Stimulated activated CD8-positive, alpha-beta memory T cell treated with anti-CD3 and anti-CD28 coated beads, Interleukin-7, amount 100 ng/mL, for 4 hours (primary cell): Measurements from ENCODE around the gene CYTH2.
A peak's percentile ranks its signal among the peaks of the same experiment; 100 is the strongest.

Source experiments
- DNase-seq, 2 donors: peaks; one replicate each; pipeline ENCODE4 v3.0.0-alpha.2; 2020; ENCODE audit warnings: low read depth in 2 of 2

The CYTH2 gene

GRCh38 chr19:48469289-48469881 lies at the start of gene CYTH2:
TSS of gene CYTH2 (plus strand) at chr19:48469369. CDS start at chr19:48469508, 139 bp downstream.
- DNase-seq, result peak in 1 of 2 donors; percentile 53

GRCh38 chr19:48421548-48421947 lies 47.6 kb upstream of the CYTH2 start:
- DNase-seq, result no peak

- DNase-seq, result no peak
Measured at GRCh38 chr19:48424694-48425219, 44.4 kb upstream of the CYTH2 start.

- no peak for DNase-seq
Measured at GRCh38 chr19:48428670-48429069, 40.5 kb upstream of the CYTH2 start.

- no peak for DNase-seq
Measured at GRCh38 chr19:48433337-48433736, 35.8 kb upstream of the CYTH2 start.

GRCh38 chr19:48436586-48436985 lies 32.6 kb upstream of the CYTH2 start:
- DNase-seq, result no peak

- no peak for DNase-seq
Measured at GRCh38 chr19:48441360-48442050, 27.7 kb upstream of the CYTH2 start.

- no peak for DNase-seq
Measured at GRCh38 chr19:48442116-48443035, 26.8 kb upstream of the CYTH2 start.

GRCh38 chr19:48443256-48443655 lies 25.9 kb upstream of the CYTH2 start:
- DNase-seq, result no peak

- no peak for DNase-seq
Measured at GRCh38 chr19:48443731-48444128, 25.4 kb upstream of the CYTH2 start.

GRCh38 chr19:48444129-48444935 lies 24.8 kb upstream of the CYTH2 start:
- no peak for DNase-seq

- DNase-seq, result no peak
Measured at GRCh38 chr19:48444936-48445200, 24.3 kb upstream of the CYTH2 start.

GRCh38 chr19:48445256-48445605 lies 23.9 kb upstream of the CYTH2 start:
- no peak for DNase-seq

GRCh38 chr19:48445606-48446481 lies 23.3 kb upstream of the CYTH2 start, which contains the start of gene GRWD1:
TSS of gene GRWD1 (plus strand) at chr19:48445983. CDS start at chr19:48446006, 23 bp downstream.
- DNase-seq, result peak; percentile 90 to 95

GRCh38 chr19:48446579-48446978 lies 22.6 kb upstream of the CYTH2 start:
- DNase-seq, result no peak

GRCh38 chr19:48448563-48448962 lies 20.6 kb upstream of the CYTH2 start:
- no peak for DNase-seq

GRCh38 chr19:48450441-48450840 lies 18.7 kb upstream of the CYTH2 start:
- DNase-seq, result no peak

GRCh38 chr19:48450863-48451262 lies 18.3 kb upstream of the CYTH2 start:
- no peak for DNase-seq

GRCh38 chr19:48451624-48452023 lies 17.5 kb upstream of the CYTH2 start:
- DNase-seq, result no peak

GRCh38 chr19:48452289-48453190 lies 16.6 kb upstream of the CYTH2 start:
- DNase-seq, result no peak
